GM18526 (cell line): ENCODE results near the gene MYO9A.

Experiments
- POLR2A ChIP-seq: IDR thresholded peaks from 3 replicates; pipeline ENCODE4 v1.6.1; 2011; ENCODE audit not compliant: insufficient read length; ENCODE audit errors: extremely low read depth

The MYO9A gene

DNA sequence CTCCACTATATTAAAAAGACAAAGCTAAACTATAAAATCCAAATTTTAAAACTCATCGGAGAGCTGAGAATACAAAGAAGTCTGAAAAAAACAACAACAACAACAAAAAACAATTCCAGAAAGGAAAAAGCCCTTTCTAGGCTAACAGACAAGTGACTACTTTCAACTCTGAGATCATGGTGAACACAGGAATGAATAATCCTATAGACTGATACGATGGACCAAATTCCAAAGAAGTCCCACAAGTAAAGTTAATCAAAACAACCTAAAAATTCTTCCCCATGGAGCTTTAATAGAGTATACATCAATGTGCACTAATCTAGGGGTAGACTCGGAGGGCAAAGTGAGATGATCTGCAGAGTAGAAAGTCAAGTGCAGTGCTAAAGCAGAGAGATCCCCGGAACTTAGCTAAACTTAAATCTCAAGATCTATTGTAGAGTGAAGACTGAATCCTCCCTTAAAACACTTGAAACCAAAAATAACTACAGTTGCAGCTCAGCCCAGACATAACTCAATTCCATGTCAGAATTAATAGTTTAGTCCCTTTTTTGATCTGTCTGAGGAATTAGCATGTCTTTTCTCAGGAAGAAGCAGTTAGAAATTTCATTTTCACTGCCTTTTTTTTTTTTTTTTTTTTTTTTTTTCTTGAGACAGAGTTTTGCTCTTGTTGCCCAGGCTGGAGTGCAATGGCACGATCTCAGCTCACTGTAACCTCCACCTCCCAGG, 43.5 kb downstream of the MYO9A start:
- no peak for TF ChIP-seq POLR2A

DNA sequence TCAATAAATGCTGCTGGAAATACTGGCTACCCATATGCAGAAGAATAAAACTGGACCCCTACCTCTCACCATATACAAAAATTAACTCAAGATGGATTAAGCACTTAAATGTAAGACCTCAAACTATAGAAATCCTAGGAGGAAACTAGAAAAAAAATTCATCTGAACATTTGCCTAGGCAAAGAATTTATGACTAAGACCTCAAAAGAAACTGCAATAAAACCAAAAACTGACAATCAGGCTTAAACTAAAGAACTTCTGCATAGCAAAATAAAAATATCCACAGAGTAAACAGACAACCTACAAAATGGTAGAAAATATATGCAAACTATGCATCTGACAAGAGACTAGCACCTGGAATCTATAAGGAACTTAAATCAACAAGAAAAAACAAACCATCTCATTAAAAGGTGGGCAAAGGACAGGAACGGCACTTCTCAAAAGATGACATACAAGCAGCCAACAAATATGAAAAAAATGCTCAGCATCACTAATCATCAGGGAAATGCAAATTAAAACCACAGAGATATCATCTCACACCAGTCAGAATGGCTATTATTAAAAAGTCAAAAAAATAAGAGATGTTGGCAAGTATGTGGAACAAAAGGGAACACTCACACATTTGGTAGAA, 47.0 kb downstream of the MYO9A start:
- no peak for TF ChIP-seq POLR2A

DNA sequence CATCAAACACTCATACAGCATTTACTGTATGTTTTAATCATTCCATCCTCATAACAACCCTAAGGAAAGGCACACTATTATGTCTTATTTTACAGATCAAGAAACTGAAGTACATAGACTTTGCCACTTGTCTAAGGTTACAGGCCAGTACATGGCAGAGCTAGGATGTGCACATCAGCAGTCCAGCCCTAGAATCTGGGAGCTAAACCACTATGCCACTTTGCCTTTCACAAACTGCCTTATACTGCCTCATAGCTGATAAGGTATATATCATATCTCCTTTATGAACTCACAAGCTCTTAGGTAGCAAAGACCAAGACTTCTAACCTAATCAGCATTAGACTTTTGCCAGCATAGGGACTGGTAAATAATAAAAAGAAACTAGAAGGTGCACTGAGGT, 49.1 kb downstream of the MYO9A start:
- TF ChIP-seq POLR2A: no peak

DNA sequence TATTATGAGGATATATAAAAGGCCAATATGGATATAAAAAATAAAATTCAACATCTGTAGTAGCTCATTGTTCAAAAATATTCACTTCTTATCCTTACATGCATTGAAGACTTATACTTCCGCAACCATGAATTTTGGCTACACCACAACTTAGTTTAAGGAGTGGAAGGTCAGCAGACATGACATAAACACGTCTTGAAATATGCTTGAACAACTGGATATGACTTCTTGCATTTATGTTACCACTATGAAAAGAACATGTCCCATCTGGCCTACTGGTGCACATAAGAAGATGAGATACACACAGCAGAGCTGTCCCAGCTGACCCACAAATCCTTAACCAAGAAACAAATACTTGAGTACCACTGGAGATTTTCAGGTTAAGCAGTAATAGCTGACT, 52.1 kb downstream of the MYO9A start:
- TF ChIP-seq POLR2A: no peak

DNA sequence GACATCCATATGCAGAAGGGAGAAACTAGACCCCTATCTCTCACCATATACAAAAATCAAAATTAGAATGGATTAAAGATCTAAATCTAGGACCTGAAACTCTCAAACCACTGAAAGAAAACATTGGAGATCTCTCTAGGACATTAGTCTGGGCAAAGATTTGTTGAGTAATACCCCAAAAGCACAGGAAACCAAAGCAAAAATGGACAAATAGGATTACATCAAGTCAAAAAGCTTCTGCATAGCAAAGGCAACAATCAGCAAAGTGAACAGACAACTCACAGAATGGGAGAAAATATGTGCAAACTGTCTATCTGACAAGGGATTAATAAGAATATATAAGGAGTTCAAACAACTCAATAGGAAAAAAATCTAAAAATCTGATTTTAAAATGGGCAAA, 54.8 kb downstream of the MYO9A start:
- no peak for TF ChIP-seq POLR2A

DNA sequence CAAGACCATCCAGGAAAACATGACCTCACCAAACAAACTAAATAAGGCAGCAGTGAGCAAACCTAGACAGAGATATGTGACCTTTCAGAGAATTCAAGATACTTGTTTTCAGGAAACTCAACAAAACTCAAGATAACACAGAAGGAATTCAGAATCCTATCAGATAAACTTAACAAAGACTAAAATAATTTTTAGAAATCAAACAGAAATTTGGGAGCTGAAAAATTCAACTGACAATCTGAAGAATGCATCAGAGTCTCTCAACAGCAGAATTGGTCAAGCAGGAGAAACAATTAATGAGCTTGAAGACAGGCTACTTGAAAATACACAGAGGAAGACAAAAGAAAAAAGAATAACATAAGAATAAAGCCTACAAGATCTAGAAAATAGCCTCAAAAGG, 55.6 kb downstream of the MYO9A start:
- TF ChIP-seq POLR2A: no peak

DNA sequence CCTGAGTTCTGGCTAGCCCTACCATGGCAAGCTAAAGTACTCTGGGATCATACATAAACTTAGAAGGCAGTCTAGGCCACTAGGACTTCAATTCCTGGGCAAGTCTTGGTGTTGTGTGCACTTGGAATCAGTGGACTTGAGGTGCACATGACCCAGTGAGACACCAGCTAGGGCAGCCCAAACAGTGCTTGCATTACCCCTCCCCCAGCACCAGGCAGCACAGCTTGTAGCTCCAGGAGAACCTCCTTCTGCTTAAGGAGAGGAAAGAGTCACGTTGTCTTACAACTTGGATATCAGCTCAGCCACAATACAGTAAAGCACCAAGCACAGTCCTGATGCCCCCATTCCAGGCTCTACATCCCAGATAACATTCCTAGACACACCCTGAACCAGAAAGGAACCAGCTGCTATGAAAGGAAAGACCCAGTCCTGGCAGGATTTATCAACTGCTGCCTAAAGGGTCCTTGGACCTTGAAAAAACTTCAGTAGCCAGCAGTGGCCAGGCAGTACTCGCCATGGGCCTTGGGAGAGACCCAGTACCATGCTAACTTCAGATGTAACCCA, 57.2 kb downstream of the MYO9A start:
- TF ChIP-seq POLR2A: no peak

DNA sequence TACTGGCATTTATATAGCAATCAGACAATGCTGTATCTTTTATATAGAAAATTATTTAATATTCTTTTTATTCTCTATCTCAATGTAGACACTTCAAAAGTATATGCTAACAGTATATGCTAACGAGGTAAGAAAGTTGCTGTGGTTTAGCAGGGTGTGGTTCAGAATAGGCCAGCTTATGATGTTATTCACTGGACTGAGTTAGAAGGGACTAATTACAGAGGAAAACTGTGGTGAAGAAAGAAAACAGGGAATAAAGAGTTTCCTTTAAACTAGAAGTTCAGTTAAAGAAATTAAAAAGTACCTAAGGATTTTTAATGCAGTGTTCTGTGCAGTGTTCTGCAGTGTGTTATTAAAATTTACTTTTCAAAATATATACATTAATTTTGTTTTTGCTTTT, 59.4 kb downstream of the MYO9A start:
- no peak for TF ChIP-seq POLR2A

DNA sequence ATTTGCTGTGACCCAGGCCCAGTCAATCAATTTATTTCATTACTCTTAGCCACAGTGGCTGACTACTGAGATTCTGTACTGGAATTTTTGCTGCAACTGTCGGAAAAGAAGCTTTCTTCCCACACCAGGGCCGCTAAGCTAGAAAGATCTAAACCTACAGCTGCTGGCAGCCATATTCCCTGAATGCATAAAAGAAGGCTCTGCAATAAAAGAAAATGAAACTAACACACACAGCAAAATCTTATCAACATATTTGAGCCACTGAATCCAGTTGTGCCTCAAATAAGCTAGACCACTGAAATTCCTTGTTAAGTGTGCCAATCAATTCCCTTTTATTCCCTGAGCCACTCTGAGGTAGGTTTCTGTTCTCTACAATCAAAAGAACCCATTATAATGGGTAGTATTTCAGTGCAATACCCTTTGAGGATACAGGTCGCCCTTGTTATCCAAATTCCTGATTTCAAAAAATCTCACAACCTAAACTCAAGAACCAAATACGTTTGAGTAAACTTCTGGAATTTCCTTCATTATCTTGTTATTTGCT, 60.3 kb downstream of the MYO9A start:
- no peak for TF ChIP-seq POLR2A

DNA sequence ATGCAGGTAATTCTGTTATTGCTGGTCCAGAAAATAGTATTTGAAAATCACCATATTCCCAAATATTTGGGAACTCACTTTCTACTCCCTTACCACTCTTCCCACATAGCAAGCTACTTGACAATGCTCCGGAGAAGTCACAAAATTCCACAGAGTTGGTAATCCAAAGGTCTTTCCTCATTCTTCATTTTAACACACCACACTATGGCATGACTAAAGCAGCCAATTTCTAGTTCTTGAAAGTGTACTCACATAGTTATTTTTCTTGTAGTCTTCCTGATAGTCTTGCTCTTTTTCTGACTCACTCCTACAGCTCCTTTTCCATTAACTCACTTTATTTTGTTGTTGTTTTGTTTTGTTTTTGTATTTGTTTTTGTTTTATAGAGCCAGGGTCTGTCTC, 67.2 kb downstream of the MYO9A start:
- TF ChIP-seq POLR2A: no peak

DNA sequence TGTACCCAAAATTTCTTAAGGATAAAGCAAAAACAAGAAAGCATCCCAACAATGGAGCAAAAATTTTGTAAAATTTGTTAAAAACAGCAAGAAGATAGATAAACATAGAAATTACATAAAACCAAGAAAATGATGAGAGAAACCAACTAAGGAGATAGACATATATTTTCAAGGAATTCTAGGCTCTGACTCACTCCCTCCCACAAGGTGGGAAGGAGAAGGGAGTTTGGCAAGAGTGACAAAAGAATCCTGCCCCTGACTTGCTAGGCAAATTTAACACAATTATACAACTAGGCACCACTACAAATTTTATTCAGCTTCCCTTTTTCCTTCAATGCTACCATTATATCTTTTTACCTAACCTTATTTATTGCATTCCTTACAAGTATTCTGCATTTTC, 70.9 kb downstream of the MYO9A start:
- TF ChIP-seq POLR2A: no peak

DNA sequence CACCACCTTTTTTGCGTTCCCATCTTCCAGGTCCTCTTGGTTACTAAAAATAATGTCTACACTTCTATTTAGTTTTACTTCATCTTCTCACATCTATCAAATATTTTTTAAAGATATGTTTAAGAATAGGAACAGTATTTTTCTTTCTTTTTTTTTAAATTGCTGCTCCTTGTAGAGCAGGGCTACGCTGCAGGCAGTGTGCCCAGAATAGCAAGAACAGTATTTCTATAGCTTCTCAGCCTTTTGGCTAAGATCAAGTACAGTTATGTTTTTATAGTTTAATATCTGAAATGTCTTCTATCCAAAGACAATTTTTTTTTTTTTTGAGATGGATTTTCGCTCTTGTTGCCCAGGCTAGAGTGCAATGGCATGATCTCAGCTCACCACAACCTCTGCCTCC, 73.0 kb downstream of the MYO9A start:
- TF ChIP-seq POLR2A: no peak

DNA sequence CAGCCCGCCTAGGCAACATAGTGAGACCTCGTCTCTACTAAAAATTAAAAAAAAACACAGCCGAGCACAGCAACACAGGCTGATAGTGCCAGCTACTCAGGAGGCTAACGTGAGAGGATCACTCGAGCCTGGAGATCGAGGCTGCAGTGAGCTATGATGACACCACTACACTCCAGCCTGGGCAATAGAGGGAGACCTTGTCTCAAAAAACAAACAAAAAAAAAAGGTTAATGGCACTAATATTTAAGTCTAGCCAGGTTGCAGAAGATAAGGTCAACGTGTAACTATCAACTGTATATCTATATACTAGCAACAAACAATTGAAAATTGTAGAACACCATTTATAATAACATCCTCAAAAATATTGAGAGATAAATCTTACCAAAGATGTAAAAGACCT, 75.1 kb downstream of the MYO9A start:
- no peak for TF ChIP-seq POLR2A

DNA sequence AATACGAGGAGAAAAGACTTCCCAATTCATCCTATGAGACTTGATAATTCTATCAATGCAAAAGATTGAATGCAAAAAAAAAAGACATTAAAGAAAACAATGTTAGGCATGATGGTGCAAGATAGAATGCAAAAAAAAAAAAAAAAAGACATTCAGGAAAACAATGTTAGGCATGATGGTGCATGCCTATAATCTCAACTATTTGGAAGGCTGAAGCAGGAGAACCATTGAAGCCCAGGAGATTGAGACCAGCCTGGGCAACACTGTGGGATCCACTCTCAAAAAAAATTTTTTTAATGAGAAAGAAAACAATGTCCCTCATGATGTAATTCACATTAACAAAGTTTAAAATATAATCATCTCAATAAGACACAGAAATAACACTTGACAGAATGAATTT, 75.9 kb downstream of the MYO9A start:
- no peak for TF ChIP-seq POLR2A

DNA sequence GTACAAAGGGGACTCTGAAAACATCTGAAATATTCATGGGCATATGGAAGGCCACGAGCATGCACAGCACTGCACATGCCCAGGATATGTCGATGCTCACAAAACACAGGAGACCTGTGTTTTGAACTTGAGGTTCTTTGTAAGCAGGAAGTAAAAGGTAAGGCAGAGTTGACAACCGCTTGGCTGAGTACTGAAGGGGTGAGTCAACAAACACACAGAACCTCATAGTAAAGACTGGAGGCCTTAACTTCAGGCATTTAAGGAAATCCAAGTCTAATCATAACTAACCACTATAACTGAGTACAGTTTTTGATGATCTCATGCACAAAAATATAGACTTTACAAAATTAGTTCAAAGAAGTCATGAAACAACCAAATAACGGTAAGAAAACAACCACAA, 80.6 kb downstream of the MYO9A start:
- no peak for TF ChIP-seq POLR2A

DNA sequence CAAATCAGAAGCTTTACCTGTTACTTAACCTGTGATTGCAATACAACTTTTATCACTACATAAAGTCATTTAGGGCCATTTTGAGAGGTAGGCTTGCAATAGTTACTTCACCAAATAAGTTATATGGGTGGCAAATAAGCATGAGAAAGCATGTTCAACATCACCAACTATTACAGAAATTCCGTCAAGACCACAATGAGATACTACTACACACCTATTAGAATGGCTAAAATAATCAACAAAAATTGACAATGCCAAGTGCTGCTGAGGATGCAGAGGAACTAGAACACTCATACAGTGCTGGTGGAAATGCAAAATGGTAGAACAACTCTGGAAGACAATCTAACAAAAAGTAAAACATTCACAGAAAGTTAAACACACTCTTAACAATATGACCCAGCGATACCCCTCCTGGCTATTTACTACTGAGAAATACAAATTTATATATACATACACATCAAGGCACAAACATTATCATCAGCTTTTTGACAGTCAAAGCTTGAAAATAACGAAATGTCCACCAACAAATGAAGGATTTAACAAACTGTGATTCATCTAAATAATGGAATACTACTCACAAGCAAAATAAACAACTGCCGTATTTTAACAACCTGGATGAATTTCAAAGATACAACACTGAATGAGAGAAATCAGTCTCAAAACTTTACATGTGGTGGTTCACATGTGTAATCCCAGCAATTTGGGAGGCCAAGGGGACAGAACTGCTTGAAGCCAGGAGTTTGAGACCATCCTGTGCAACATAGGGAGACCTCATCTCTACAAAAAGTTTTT, 82.9 kb downstream of the MYO9A start:
- no peak for TF ChIP-seq POLR2A

DNA sequence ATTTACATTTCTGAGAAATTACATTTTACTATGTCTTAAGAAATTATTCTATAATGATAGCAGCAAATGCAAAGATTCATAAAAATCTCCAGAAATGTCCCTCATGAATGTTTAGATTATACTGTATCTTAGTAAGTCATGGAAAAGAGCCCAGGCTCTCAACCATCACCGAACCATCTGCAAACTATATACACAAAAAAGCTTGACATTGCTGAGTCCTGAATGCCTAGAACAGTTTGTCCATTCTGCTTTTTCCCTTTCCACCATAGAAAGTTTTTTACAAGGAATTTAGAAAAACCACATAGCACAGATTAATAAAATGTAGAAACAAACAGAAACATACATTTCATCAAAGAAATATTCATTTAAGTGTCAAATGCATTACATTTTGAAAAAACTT, 83.6 kb downstream of the MYO9A start:
- no peak for TF ChIP-seq POLR2A
